Measurements from ENCODE around the gene RRAD. TPM values are rescaled to one million over a fixed set of nuclear protein-coding genes. Genes with fewer than 3 reads are reported as not detected.
A peak's percentile ranks its signal among the peaks of the same experiment; 100 is the strongest.

Gene RRAD
- total RNA-seq, 1 donor: 4.3 TPM

GRCh38 chr16:66934138-66934838, 9.0 kb upstream of the RRAD start, which contains the start of gene CIAO2B:
Gene CIAO2B (minus strand): TSS chr16:66934402. CDS start chr16:66934364, 38 bp downstream.
- Histone ChIP-seq H3K27me3 (ENCODE audit: insufficient read depth, low read length) (no peaks in the 10 kb centered on the region), H3K4me1 (ENCODE audit: insufficient read depth, low read length) (peaks cover 18% of the 10 kb centered on the region), H3K4me3 (ENCODE audit: insufficient read depth, low read length) (peak within 1 kb of the TSS; percentile 90), H3K9me3 (ENCODE audit: low read depth, low read length) (no peaks in the 10 kb centered on the region), H3K79me2 (ENCODE audit: insufficient read depth, low read length) (peaks cover 61% of the 10 kb centered on the region), H2AFZ (ENCODE audit: low read length) (peak within 1 kb of the TSS; percentile 96), H3K36me3 (ENCODE audit: insufficient read depth, low read length) (peaks cover 10% of the 10 kb centered on the region), H4K20me1 (ENCODE audit: insufficient read depth, low read length) (peaks cover 31% of the 10 kb centered on the region), H3K27ac (ENCODE audit: low read depth, low read length) (peak within 1 kb of the TSS; percentile 95), H3K4me2 (ENCODE audit: insufficient read depth, low read length) (peak within 1 kb of the TSS; percentile 82)
- no peak for TF ChIP-seq CTCF (IDR thresholded peaks at IDR 0.05; ENCODE audit: extremely low read depth, low read depth, low read length)
- peak; percentile 98 for DNase-seq (ENCODE audit: insufficient read length, low spot score, missing footprints)

- no peaks in the 10 kb centered on the region for H3K9me3 ChIP-seq (ENCODE audit: low read depth, low read length)
- DNase-seq (ENCODE audit: insufficient read length, low spot score, missing footprints): no peak
- H3K27ac ChIP-seq (ENCODE audit: low read depth, low read length): peak overlapping the region; percentile 95
- H3K36me3 ChIP-seq (ENCODE audit: insufficient read depth, low read length): peaks cover 5% of the 10 kb centered on the region
- peak overlapping the region; percentile 90 for H3K4me3 ChIP-seq (ENCODE audit: insufficient read depth, low read length)
- H2AFZ ChIP-seq (ENCODE audit: low read length): peak overlapping the region; percentile 96
- H4K20me1 ChIP-seq (ENCODE audit: insufficient read depth, low read length): peaks cover 31% of the 10 kb centered on the region
- TF ChIP-seq CTCF (IDR thresholded peaks at IDR 0.05; ENCODE audit: extremely low read depth, low read depth, low read length): no peak
- H3K4me1 ChIP-seq (ENCODE audit: insufficient read depth, low read length): peaks cover 18% of the 10 kb centered on the region
- H3K27me3 ChIP-seq (ENCODE audit: insufficient read depth, low read length): no peaks in the 10 kb centered on the region
- peaks cover 57% of the 10 kb centered on the region for H3K79me2 ChIP-seq (ENCODE audit: insufficient read depth, low read length)
- H3K4me2 ChIP-seq (ENCODE audit: insufficient read depth, low read length): peak overlapping the region; percentile 82
Observed at GRCh38 chr16:66933776-66934137, 8.4 kb upstream of the RRAD start.

- H3K27me3 ChIP-seq (ENCODE audit: insufficient read depth, low read length): no peaks in the 10 kb centered on the region
- H4K20me1 ChIP-seq (ENCODE audit: insufficient read depth, low read length): peaks cover 26% of the 10 kb centered on the region
- peaks cover 43% of the 10 kb centered on the region for H3K79me2 ChIP-seq (ENCODE audit: insufficient read depth, low read length)
- H3K4me1 ChIP-seq (ENCODE audit: insufficient read depth, low read length): peaks cover 34% of the 10 kb centered on the region
- no peak for TF ChIP-seq CTCF (IDR thresholded peaks at IDR 0.05; ENCODE audit: extremely low read depth, low read depth, low read length)
- H3K27ac ChIP-seq (ENCODE audit: low read depth, low read length): no peak overlapping the region
- H2AFZ ChIP-seq (ENCODE audit: low read length): no peak overlapping the region
- H3K4me3 ChIP-seq (ENCODE audit: insufficient read depth, low read length): no peak overlapping the region
- H3K4me2 ChIP-seq (ENCODE audit: insufficient read depth, low read length): no peak overlapping the region
- H3K36me3 ChIP-seq (ENCODE audit: insufficient read depth, low read length): peaks cover 5% of the 10 kb centered on the region
- DNase-seq (ENCODE audit: insufficient read length, low spot score, missing footprints): peak; percentile 31
- H3K9me3 ChIP-seq (ENCODE audit: low read depth, low read length): no peaks in the 10 kb centered on the region
Observed at GRCh38 chr16:66932076-66932475, 6.7 kb upstream of the RRAD start.

- no peaks in the 10 kb centered on the region for H3K27me3 ChIP-seq (ENCODE audit: insufficient read depth, low read length)
- peaks cover 5% of the 10 kb centered on the region for H3K36me3 ChIP-seq (ENCODE audit: insufficient read depth, low read length)
- no peaks in the 10 kb centered on the region for H3K9me3 ChIP-seq (ENCODE audit: low read depth, low read length)
- DNase-seq (ENCODE audit: insufficient read length, low spot score, missing footprints): peak; percentile 26
- H4K20me1 ChIP-seq (ENCODE audit: insufficient read depth, low read length): peaks cover 23% of the 10 kb centered on the region
- no peak overlapping the region for H2AFZ ChIP-seq (ENCODE audit: low read length)
- TF ChIP-seq CTCF (IDR thresholded peaks at IDR 0.05; ENCODE audit: extremely low read depth, low read depth, low read length): no peak
- peaks cover 39% of the 10 kb centered on the region for H3K79me2 ChIP-seq (ENCODE audit: insufficient read depth, low read length)
- H3K4me2 ChIP-seq (ENCODE audit: insufficient read depth, low read length): no peak overlapping the region
- peaks cover 37% of the 10 kb centered on the region for H3K4me1 ChIP-seq (ENCODE audit: insufficient read depth, low read length)
- H3K27ac ChIP-seq (ENCODE audit: low read depth, low read length): no peak overlapping the region
- no peak overlapping the region for H3K4me3 ChIP-seq (ENCODE audit: insufficient read depth, low read length)
Observed at GRCh38 chr16:66931665-66932064, 6.3 kb upstream of the RRAD start.

Data from osteoblast (primary cell).